IMR-90 (cell line): ENCODE measurements around the gene LDHA. TPM values are rescaled to one million over a fixed set of nuclear protein-coding genes. Genes with fewer than 3 reads are reported as not detected.

Experiments used
- ATAC-seq: fragments of 200-7000 bp; cut with Tn5 transposase; 2 replicates; pipeline ENCODE4 v1.9.1; 2020; ENCODE audit warnings: low read depth, mild to moderate bottlenecking, moderate library complexity
- BruUV-seq: library from RNA; stranded (reverse); fragments of 400-500 nt; replicated peaks from 2 replicates; lab custom pipeline; 2021; lab: Mats Ljungman, UMichigan
- CTCF ChIA-PET: fragments of 300-600 bp; formaldehyde crosslinking; extraction: SDS; loops from one replicate; lab custom pipeline; 2021; ENCODE audit warnings: antibody characterized with exemption; lab: Yijun Ruan, JAX
- POLR2A ChIA-PET: fragments of 300-600 bp; sonication (Branson Sonifier 250); formaldehyde crosslinking; loops from one replicate; lab custom pipeline; 2022; ENCODE audit warnings: antibody characterized with exemption; ENCODE audit not compliant: unreplicated experiment; lab: Charles Lee
- DNase-seq: peaks from one replicate; pipeline ENCODE4 v3.0.0; 2013
- H2AFZ ChIP-seq: replicated peaks from 2 replicates; pipeline ENCODE3; 2013; ENCODE audit warnings: low read length, mild to moderate bottlenecking; ENCODE audit not compliant: poor library complexity
- H2AK5ac ChIP-seq: 2 replicates; pipeline ENCODE4 v1.6.1; 2013; ENCODE audit warnings: low read depth, low read length, inconsistent platforms
- H2AK9ac ChIP-seq: replicated peaks from 2 replicates; pipeline ENCODE3; 2013; ENCODE audit warnings: mild to moderate bottlenecking, low read depth, low read length, moderate library complexity; ENCODE audit not compliant: poor library complexity
- H2BK120ac ChIP-seq: 2 replicates; pipeline ENCODE4 v1.6.1; 2013; ENCODE audit warnings: low read depth, low read length, inconsistent platforms
- H2BK15ac ChIP-seq: 3 replicates; pipeline ENCODE4 v1.6.1; 2013; ENCODE audit warnings: low read depth, low read length, inconsistent platforms
- H2BK20ac ChIP-seq: 2 replicates; pipeline ENCODE4 v1.6.1; 2013; ENCODE audit warnings: low read depth, mild to moderate bottlenecking, inconsistent platforms, low read length, moderate library complexity
- H2BK5ac ChIP-seq: 2 replicates; pipeline ENCODE4 v1.6.1; 2013; ENCODE audit warnings: mild to moderate bottlenecking, low read depth, low read length, inconsistent platforms; ENCODE audit not compliant: poor library complexity, severe bottlenecking
- H3K14ac ChIP-seq: replicated peaks from 2 replicates; pipeline ENCODE4 v1.6.1; 2013; ENCODE audit warnings: low read depth, low read length, inconsistent platforms
- H3K18ac ChIP-seq: 2 replicates; pipeline ENCODE4 v1.6.1; 2013; ENCODE audit warnings: low read depth, low read length, control low read depth
- H3K23ac ChIP-seq: 2 replicates; pipeline ENCODE4 v1.6.1; 2013; ENCODE audit warnings: low read depth, low read length, inconsistent platforms
- H3K27ac ChIP-seq: 2 replicates; pipeline ENCODE4 v1.5.1; 2013; ENCODE audit warnings: mild to moderate bottlenecking, control low read depth, low read length; ENCODE audit not compliant: insufficient read depth
- H3K27me3 ChIP-seq: 2 replicates; pipeline ENCODE4 v1.6.1; 2013; ENCODE audit warnings: low read length; ENCODE audit not compliant: control insufficient read depth, insufficient read depth
- H3K36me3 ChIP-seq: 2 replicates; pipeline ENCODE4 v1.6.1; 2013; ENCODE audit warnings: low read length, mixed read lengths; ENCODE audit not compliant: control insufficient read depth, insufficient read depth
- H3K4ac ChIP-seq: 2 replicates; pipeline ENCODE4 v1.6.1; 2013; ENCODE audit warnings: low read depth, low read length, inconsistent platforms
- H3K4me1 ChIP-seq: 2 replicates; pipeline ENCODE4 v1.6.1; 2013; ENCODE audit warnings: low read length, mixed read lengths; ENCODE audit not compliant: control insufficient read depth, insufficient read depth
- H3K4me2 ChIP-seq: 2 replicates; pipeline ENCODE4 v1.6.1; 2013; ENCODE audit warnings: low read depth, mild to moderate bottlenecking, control low read depth, low read length, moderate library complexity
- H3K4me3 ChIP-seq: 2 replicates; pipeline ENCODE4 v1.5.1; 2013; ENCODE audit warnings: low read depth, mild to moderate bottlenecking, control low read depth, low read length, moderate library complexity; ENCODE audit not compliant: insufficient read depth
- H3K56ac ChIP-seq: 2 replicates; pipeline ENCODE4 v1.6.1; 2013; ENCODE audit warnings: low read length, inconsistent platforms; ENCODE audit not compliant: insufficient read depth; ENCODE audit errors: extremely low read depth
- H3K79me1 ChIP-seq, 2 experiments: 2 replicates each; pipeline ENCODE4 v1.6.1; 2013; ENCODE audit warnings: low read length in 2 of 2, inconsistent platforms in 1 of 2, low read depth in 1 of 2
- H3K9ac ChIP-seq: 2 replicates; pipeline ENCODE4 v1.6.1; 2013; ENCODE audit warnings: low read depth, low read length, control low read depth
- H3K9me1 ChIP-seq: 2 replicates; pipeline ENCODE4 v1.6.1; 2013; ENCODE audit warnings: low read length, inconsistent platforms; ENCODE audit not compliant: insufficient read depth
- H3K9me3 ChIP-seq: 2 replicates; pipeline ENCODE4 v1.6.1; 2013; ENCODE audit warnings: low read length; ENCODE audit not compliant: control insufficient read depth, insufficient read depth
- H4K20me1 ChIP-seq: 2 replicates; pipeline ENCODE4 v1.6.1; 2013; ENCODE audit warnings: low read length, inconsistent platforms; ENCODE audit not compliant: insufficient read depth
- H4K5ac ChIP-seq: 2 replicates; pipeline ENCODE4 v1.6.1; 2013; ENCODE audit warnings: mild to moderate bottlenecking, low read depth, low read length, control low read depth
- H4K8ac ChIP-seq, 2 experiments: 2 replicates each; pipeline ENCODE4 v1.6.1; 2013; ENCODE audit warnings: low read depth in 2 of 2, low read length in 2 of 2, control low read depth in 1 of 2, inconsistent platforms in 1 of 2
- H4K91ac ChIP-seq: 2 replicates; pipeline ENCODE4 v1.6.1; 2013; ENCODE audit warnings: low read depth, low read length, inconsistent platforms; ENCODE audit not compliant: insufficient read depth
- BHLHE40 ChIP-seq: fragments of 150-350 bp; IDR thresholded peaks from 2 replicates; pipeline ENCODE4 v1.6.1; 2016; ENCODE audit warnings: mild to moderate bottlenecking, low read depth, low read length
- CEBPB ChIP-seq: IDR thresholded peaks from 2 replicates; pipeline ENCODE4 v1.6.1; 2012; ENCODE audit warnings: low read depth, low read length, improper control_type of control experiment
- CHD1 ChIP-seq: IDR thresholded peaks from 2 replicates; pipeline ENCODE4 v1.6.1; 2012; ENCODE audit warnings: low read depth, low read length, improper control_type of control experiment
- FOS ChIP-seq: fragments of 150-350 bp; IDR thresholded peaks from 2 replicates; pipeline ENCODE4 v1.6.1; 2016; ENCODE audit warnings: low read depth, low read length
- MAFK ChIP-seq: IDR thresholded peaks from 2 replicates; pipeline ENCODE4 v1.6.1; 2012; ENCODE audit warnings: low read depth, low read length, improper control_type of control experiment
- MAZ ChIP-seq: IDR thresholded peaks from 2 replicates; pipeline ENCODE4 v1.6.1; 2012; ENCODE audit warnings: low read depth, mild to moderate bottlenecking, low read length, improper control_type of control experiment, moderate library complexity, borderline replicate concordance
- MXI1 ChIP-seq: IDR thresholded peaks from 2 replicates; pipeline ENCODE4 v1.6.1; 2012; ENCODE audit warnings: low read depth, mild to moderate bottlenecking, low read length, moderate library complexity, borderline replicate concordance
- NFE2L2 ChIP-seq: fragments of 150-350 bp; IDR thresholded peaks from 2 replicates; pipeline ENCODE4 v1.6.1; 2016; ENCODE audit warnings: low read depth, mild to moderate bottlenecking, low read length
- POLR2A ChIP-seq: IDR thresholded peaks from 2 replicates; pipeline ENCODE4 v1.6.1; 2012; ENCODE audit warnings: mild to moderate bottlenecking, low read depth, low read length
- RCOR1 ChIP-seq: IDR thresholded peaks from 2 replicates; pipeline ENCODE4 v1.6.1; 2012; ENCODE audit warnings: mild to moderate bottlenecking, low read length, improper control_type of control experiment; ENCODE audit not compliant: insufficient replicate concordance
- WGBS, 2 experiments: methylation state at CpG; one replicate each; pipeline versions ENCODE4 v1.1.5 to v1.1.7; 2013; ENCODE audit warnings: missing lambda C conversion rate in 2 of 2; ENCODE audit not compliant: insufficient read length in 1 of 2; ENCODE audit errors: extremely low coverage in 2 of 2; 5-methylcytosine and 5-hydroxymethylcytosine counted together
- dilution Hi-C: fragments of 300-500 bp; cut with HindIII; formaldehyde crosslinking; loops from one replicate; pipeline ENCODE4 v1.14.3; 2018; ENCODE audit warnings: low sequenced_read_pairs; ENCODE audit not compliant: unreplicated experiment
- in situ Hi-C: fragments of 300-500 bp; cut with MboI; formaldehyde crosslinking; loops from 3 replicates; pipeline ENCODE4 v1.14.3; 2019; ENCODE audit warnings: low sequenced_read_pairs, inconsistent platforms, mixed read lengths
- intact Hi-C: fragments of 100-400 bp; cut with micrococcal nuclease; formaldehyde crosslinking; loops from 2 replicates; pipeline ENCODE4 v1.10.0; 2022
- polyA plus RNA-seq, 3 experiments: library from polyadenylated mRNA; depleted of rRNA; stranded (reverse); fragments of >200 nt; gene quantifications; 2 replicates each; pipeline ENCODE4 v1.2.3, GENCODE V29; 2012; ENCODE audit warnings: low replicate concordance in 1 of 3
- total RNA-seq: library from RNA; depleted of rRNA; stranded (reverse); fragments of >200 nt; gene quantifications from 2 replicates; pipeline ENCODE4 v1.2.3, GENCODE V29; 2012
- TF ChIP-seq, protein P1 (sequence below): fragments of 150-350 bp; IDR thresholded peaks from 2 replicates; pipeline ENCODE4 v1.6.1; 2017; ENCODE audit warnings: mild to moderate bottlenecking, antibody characterized with exemption, low read length, low read depth
- TF ChIP-seq, protein P2 (sequence below): fragments of 150-350 bp; IDR thresholded peaks from 2 replicates; pipeline ENCODE4 v1.6.1; 2016; ENCODE audit warnings: low read depth, mild to moderate bottlenecking, low read length, moderate library complexity, borderline replicate concordance

The LDHA gene
- total and polyA plus RNA-seq, 2 of the 4 experiments (the other 2 are of a cell fraction): 1,735 to 1,813 TPM

DNA sequence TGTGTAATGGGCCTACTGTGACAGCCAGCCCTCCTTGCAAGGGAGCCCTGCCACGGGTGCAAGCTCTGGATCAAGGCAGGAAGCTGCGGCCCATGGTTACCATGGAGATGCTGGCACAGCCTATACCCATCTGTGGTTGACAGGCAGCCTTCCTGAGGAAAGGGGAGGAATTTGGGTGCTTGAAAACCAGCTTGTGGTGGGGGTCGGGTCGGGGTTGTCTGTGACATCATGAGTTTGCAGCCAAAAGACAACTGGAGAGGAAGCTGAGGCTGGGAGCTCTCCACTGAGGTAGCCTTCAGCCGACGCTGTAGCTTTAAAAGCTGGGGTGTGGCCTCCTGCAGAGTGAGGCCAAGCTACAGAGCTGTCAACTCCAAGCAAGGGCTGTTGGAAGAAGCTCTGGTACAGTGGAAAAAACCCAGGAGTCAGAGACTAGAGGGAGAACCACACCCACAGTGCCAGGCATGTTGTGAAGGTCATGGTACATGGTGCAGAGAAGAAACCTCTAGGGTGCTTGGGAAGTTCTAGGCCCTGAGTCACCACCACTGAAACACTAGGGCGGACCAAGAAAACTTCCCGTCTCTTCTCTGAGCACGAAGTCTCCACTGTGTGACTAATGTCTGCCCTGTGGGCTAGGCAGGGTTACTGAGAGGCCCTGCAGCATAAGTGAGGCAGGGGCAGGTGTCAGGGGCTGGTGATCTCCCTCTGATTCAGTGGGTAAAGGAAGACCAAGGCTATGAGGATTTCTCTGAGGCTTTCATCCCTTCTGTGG is 10.8 kb upstream of the LDHA start:
- Histone ChIP-seq H4K5ac (peak overlapping the region; percentile 74), H4K91ac (peak overlapping the region; percentile 87), H2BK15ac (peak overlapping the region; percentile 56; the same call in 2 of the 3 replicates), H3K9me3 (no peaks in the 10 kb centered on the region), H3K79me1 (no peaks in the 10 kb centered on the region; a peak in 1 of 4 replicates), H3K56ac (peak overlapping the region; percentile 51), H2BK5ac (peak overlapping the region; percentile 96), H3K36me3 (no peaks in the 10 kb centered on the region), H3K18ac (peak overlapping the region; percentile 53), H2AFZ (peak overlapping the region; percentile 94), H2AK9ac (peak overlapping the region; percentile 91), H4K8ac (peak overlapping the region; percentile 66 to 92), H3K23ac (peak overlapping the region; percentile 70), H3K4me2 (peak overlapping the region; percentile 25), H3K4me3 (no peak overlapping the region), H3K4me1 (peaks cover 19% of the 10 kb centered on the region), H3K27me3 (no peaks in the 10 kb centered on the region), H3K27ac (peak overlapping the region; percentile 88), H2BK20ac (peak overlapping the region; percentile 78), H3K9ac (peak overlapping the region; percentile 68), H2BK120ac (peak overlapping the region; percentile 87), H2AK5ac (peak overlapping the region; percentile 89), H3K14ac (peak overlapping the region; percentile 80), H3K4ac (peak overlapping the region; percentile 93), H4K20me1 (peaks cover 4% of the 10 kb centered on the region; the same call in 1 of the 2 replicates), H3K9me1 (peaks cover 7% of the 10 kb centered on the region)
- POLR2A ChIA-PET: interaction anchor here (0.5 to 2.9 kb wide), 3 partner anchors 12 to 126 kb away, joined by 5 to 28 read pairs (median 6); partner anchors contain the start of gene LDHA
- WGBS, 2 experiments: 40% methylated on average over 2 of the region's 9 CpGs; no CpG with 5 or more reads in 1 of the 2 experiments
- peak; percentile 96 for DNase-seq
- dilution Hi-C loops (no loop called here), in situ Hi-C loops (no loop called here), intact Hi-C loops (loop anchor here (1.0 kb wide), 1 partner anchor 11 kb away; the partner anchor contains the start of gene LDHA)
- TF ChIP-seq CEBPB (no peak), RCOR1 (peak; percentile 66), MAZ (peak; percentile 17; the same call in 1 of the 2 replicates), BHLHE40 (peak; percentile 64), MAFK (no peak), NFE2L2 (no peak), FOS (peak; percentile 90), POLR2A (no peak; the same call in 1 of the 2 replicates), CHD1 (no peak), MXI1 (peak; percentile 48)
- TF ChIP-seq, protein P1, sequence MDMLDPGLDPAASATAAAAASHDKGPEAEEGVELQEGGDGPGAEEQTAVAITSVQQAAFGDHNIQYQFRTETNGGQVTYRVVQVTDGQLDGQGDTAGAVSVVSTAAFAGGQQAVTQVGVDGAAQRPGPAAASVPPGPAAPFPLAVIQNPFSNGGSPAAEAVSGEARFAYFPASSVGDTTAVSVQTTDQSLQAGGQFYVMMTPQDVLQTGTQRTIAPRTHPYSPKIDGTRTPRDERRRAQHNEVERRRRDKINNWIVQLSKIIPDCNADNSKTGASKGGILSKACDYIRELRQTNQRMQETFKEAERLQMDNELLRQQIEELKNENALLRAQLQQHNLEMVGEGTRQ: no peak
- TF ChIP-seq, protein P2, sequence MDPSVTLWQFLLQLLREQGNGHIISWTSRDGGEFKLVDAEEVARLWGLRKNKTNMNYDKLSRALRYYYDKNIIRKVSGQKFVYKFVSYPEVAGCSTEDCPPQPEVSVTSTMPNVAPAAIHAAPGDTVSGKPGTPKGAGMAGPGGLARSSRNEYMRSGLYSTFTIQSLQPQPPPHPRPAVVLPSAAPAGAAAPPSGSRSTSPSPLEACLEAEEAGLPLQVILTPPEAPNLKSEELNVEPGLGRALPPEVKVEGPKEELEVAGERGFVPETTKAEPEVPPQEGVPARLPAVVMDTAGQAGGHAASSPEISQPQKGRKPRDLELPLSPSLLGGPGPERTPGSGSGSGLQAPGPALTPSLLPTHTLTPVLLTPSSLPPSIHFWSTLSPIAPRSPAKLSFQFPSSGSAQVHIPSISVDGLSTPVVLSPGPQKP: no peak
- CTCF ChIA-PET: interaction anchor here (0.6 to 1.2 kb wide), 3 partner anchors 9 to 27 kb away, joined by 3 to 4 read pairs (median 4); no protein-coding TSS in a partner anchor
- peak; percentile 93 for ATAC-seq
- no TSS peak for BruUV-seq
